ENCODE data around the gene MEIS2. TPM values are rescaled to one million over a fixed set of nuclear protein-coding genes. Genes with fewer than 3 reads are reported as not detected.

MEIS2 gene
- total and polyA plus RNA-seq, 9 donors: 27.7 to 73.7 (median 47.7) TPM

DNA sequence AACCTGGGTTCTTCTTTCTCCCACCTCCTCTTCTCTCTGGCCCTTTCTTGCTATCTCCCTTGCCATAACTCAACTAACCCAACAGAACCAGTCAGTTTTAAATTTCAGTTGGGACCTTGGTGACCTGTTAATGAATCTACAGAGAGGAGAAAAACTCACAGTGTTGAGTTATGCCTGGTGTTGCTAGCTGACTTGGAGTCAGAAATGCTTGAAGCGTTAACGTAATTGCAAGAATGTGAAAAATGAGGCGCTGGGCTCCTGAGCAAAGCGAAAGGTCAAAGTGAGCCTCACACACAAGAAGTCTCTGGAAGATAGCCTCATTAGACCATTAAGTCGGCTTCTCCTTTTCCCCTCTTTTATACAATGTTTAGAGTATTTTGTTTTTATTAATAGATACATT, 18.4 kb downstream of the MEIS2 start:
- 71 to 83% (median 74%) methylated on average over 5 of the region's 5 CpGs for WGBS, 3 donors
- Histone ChIP-seq H3K4me3 (no peak overlapping the region), H3K27ac (no peak overlapping the region)

DNA sequence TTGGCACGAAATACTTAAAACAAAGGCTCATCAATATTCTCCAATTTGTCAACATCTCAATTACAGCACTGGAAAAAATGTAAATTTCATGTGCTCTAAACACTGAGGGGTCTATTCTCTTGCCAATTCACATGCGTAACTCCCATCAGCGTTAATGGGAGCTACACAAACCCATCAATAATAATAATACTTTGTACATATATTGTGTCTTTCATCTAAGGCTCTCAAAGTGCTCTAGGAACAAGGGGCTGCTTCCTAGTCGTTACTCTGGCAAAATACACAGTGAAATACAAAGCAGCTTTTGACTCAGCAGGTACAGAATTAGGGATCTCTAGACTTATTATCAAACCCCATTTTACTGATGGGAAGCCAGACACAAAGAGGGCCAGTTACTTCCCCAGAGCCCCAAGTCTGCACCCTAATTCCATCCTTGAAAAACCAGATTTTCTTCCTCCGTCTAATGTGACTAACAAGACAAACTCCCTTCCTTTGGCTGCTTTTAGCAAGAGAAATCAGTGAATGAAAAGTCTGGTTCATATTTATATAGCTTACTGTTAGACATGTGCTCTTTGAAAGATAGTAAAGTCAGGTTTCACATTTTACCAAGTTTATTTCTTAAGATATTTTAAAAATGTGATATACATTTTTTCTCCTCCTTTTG, 20.0 kb downstream of the MEIS2 start:
- no peak for DNase-seq
- Histone ChIP-seq H3K27me3 (no peaks in the 10 kb centered on the region), H3K4me1 (ENCODE audit: insufficient read depth) (peaks cover 5% of the 10 kb centered on the region), H3K36me3 (no peaks in the 10 kb centered on the region), H3K27ac (no peak overlapping the region), H3K9me3 (no peaks in the 10 kb centered on the region), H3K4me3 (no peak overlapping the region)
- WGBS, 3 donors: 43 to 45% (median 45%) methylated on average over 5 of the region's 5 CpGs
- TF ChIP-seq POLR2A (IDR thresholded peaks at IDR 0.05): no peak
- no peak for TF ChIP-seq EP300 (IDR thresholded peaks at IDR 0.05)
- TF ChIP-seq, protein P1, sequence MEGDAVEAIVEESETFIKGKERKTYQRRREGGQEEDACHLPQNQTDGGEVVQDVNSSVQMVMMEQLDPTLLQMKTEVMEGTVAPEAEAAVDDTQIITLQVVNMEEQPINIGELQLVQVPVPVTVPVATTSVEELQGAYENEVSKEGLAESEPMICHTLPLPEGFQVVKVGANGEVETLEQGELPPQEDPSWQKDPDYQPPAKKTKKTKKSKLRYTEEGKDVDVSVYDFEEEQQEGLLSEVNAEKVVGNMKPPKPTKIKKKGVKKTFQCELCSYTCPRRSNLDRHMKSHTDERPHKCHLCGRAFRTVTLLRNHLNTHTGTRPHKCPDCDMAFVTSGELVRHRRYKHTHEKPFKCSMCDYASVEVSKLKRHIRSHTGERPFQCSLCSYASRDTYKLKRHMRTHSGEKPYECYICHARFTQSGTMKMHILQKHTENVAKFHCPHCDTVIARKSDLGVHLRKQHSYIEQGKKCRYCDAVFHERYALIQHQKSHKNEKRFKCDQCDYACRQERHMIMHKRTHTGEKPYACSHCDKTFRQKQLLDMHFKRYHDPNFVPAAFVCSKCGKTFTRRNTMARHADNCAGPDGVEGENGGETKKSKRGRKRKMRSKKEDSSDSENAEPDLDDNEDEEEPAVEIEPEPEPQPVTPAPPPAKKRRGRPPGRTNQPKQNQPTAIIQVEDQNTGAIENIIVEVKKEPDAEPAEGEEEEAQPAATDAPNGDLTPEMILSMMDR (IDR thresholded peaks at IDR 0.05): no peak
- intact Hi-C loops (cut with DNase I): no loop called here

More for the DNA sequence above, 18.4 kb downstream of the MEIS2 start:
- Histone ChIP-seq H3K36me3 (no peaks in the 10 kb centered on the region), H3K9me3 (no peaks in the 10 kb centered on the region), H3K4me1 (ENCODE audit: insufficient read depth) (peaks cover 8% of the 10 kb centered on the region), H3K27me3 (no peaks in the 10 kb centered on the region)
- TF ChIP-seq POLR2A (IDR thresholded peaks at IDR 0.05) (no peak), EP300 (IDR thresholded peaks at IDR 0.05) (no peak)
- TF ChIP-seq, protein P1 (IDR thresholded peaks at IDR 0.05): no peak
- intact Hi-C loops (cut with DNase I): no loop called here
- DNase-seq: no peak

DNA sequence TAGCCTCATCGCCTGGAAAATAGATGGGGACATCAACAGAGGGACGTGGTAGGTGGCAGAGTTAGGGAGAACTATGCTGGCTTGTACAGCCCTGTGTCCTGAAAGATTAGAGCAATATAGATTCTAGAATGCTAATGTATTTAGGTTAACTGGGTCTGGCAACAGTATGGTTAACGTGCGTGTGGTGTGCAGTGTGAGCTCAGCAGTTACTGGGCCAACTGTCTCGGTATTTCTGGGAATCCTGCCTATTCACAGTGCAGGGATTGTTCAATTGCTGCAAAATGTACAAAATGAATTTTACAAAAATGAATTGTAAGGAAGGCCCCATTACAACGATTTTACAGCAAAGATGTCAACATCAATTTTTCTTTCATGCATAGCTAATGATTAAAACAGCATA, 20.6 kb downstream of the MEIS2 start:
- no peaks in the 10 kb centered on the region for H3K9me3 ChIP-seq
- H3K36me3 ChIP-seq: no peaks in the 10 kb centered on the region
- TF ChIP-seq POLR2A (IDR thresholded peaks at IDR 0.05) (no peak), EP300 (IDR thresholded peaks at IDR 0.05) (no peak)
- TF ChIP-seq, protein P1 (IDR thresholded peaks at IDR 0.05): no peak
- no peak overlapping the region for H3K27ac ChIP-seq
- DNase-seq: no peak
- WGBS, 3 donors: 26 to 28% (median 28%) methylated on average over 6 of the region's 6 CpGs
- H3K4me1 ChIP-seq (ENCODE audit: insufficient read depth): peaks cover 4% of the 10 kb centered on the region
- H3K27me3 ChIP-seq: no peaks in the 10 kb centered on the region
- H3K4me3 ChIP-seq: no peak overlapping the region
- intact Hi-C loops (cut with DNase I): no loop called here

DNA sequence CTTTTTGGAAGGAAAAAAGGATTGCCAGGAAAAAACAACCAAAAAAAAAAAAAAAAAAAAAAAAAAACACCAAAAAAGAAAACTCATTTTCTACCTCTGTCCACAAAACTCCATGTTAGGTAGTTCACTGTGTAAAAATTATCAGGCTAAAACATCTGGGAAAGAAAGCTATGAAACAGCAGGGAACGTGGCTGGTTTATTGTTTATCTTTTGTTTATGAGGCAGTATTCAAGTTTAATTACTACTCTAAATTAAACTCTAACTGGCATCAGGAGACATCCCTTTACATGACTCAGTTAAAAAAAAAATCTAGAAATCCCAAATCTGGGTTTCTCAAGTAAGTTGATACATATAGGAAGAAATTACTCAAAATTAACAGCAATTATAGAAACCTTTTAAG, 21.8 kb downstream of the MEIS2 start:
- no peak for TF ChIP-seq POLR2A (IDR thresholded peaks at IDR 0.05)
- TF ChIP-seq, protein P1 (IDR thresholded peaks at IDR 0.05): no peak
- no peak for TF ChIP-seq EP300 (IDR thresholded peaks at IDR 0.05)
- no peaks in the 10 kb centered on the region for H3K36me3 ChIP-seq
- H3K27ac ChIP-seq: no peak overlapping the region
- no peaks in the 10 kb centered on the region for H3K27me3 ChIP-seq
- H3K9me3 ChIP-seq: no peaks in the 10 kb centered on the region
- intact Hi-C loops (cut with DNase I): no loop called here
- WGBS, 3 donors: 37 to 62% (median 38%) methylated on average over 1 of the region's 1 CpG
- H3K4me3 ChIP-seq: no peak overlapping the region
- peaks cover 2% of the 10 kb centered on the region for H3K4me1 ChIP-seq (ENCODE audit: insufficient read depth)
- no peak for DNase-seq
